Fibroblast of mammary gland (primary cell): ENCODE data around the gene MNAT1.

ENCODE experiments used
- DNase-seq: peaks from one replicate; pipeline ENCODE4 v3.0.0-alpha.2; 2010; ENCODE audit warnings: low read depth
- H3K4me3 ChIP-seq: 2 replicates; pipeline ENCODE4 v1.5.1; 2011; ENCODE audit warnings: low read depth, mild to moderate bottlenecking, low read length, moderate library complexity; ENCODE audit not compliant: control insufficient read depth
- CTCF ChIP-seq: conservative IDR thresholded peaks from 2 replicates; pipeline ENCODE4 v1.5.1; 2011; ENCODE audit warnings: low read depth, low read length, inconsistent platforms; ENCODE audit not compliant: control insufficient read depth, insufficient read depth

Gene MNAT1

DNA sequence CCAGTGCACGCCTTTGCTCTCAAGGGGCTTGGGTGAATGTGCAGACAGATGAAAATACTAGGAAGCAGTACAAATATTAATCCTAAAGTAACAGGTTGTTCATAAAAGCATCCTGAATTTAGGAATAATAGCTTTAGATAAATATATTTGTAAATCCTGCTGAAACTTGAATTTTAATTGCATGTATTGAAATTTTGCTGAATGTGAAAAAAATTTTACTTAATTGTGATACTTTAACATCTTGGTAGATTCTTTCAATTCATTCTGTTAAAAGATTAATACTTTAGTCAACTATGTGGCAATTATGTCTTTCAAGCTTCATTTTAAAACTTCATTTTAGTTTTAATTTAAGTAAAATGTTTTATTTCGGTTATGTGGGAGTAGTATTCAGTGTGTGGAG is 251.9 kb downstream of the MNAT1 start:
- no peak for TF ChIP-seq CTCF
- no peak overlapping the region for H3K4me3 ChIP-seq
- no peak for DNase-seq

- DNase-seq, result peak; percentile 81
Observed at GRCh38 chr14:60989599-60989998, 255.0 kb downstream of the MNAT1 start.

GRCh38 chr14:60998617-60999016 is 264.1 kb downstream of the MNAT1 start:
- TF ChIP-seq CTCF, result no peak
- H3K4me3 ChIP-seq, result no peak overlapping the region
- no peak for DNase-seq

More at GRCh38 chr14:60989599-60989998, 255.0 kb downstream of the MNAT1 start:
- no peak overlapping the region for H3K4me3 ChIP-seq
- TF ChIP-seq CTCF, result no peak

DNA sequence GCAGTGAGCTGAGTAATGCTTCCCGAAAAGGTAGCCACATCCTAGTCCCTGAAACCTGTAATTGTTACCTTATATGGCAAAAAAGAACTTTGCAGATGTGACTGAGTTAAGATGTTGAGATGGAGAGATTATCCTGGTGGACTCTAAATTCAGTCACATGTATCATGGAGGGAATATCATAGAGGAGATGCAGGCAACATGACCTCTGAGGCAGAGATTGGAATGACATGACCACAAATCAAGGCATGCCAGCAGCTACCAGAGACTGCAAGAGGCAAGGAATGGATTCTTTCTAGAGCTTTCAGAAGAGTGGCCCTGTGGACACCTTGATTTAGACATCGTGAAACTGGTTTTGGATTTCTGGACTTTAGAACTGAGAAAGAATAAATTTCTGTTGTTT is 265.0 kb downstream of the MNAT1 start:
- no peak for DNase-seq
- H3K4me3 ChIP-seq, result no peak overlapping the region
- no peak for TF ChIP-seq CTCF

DNA sequence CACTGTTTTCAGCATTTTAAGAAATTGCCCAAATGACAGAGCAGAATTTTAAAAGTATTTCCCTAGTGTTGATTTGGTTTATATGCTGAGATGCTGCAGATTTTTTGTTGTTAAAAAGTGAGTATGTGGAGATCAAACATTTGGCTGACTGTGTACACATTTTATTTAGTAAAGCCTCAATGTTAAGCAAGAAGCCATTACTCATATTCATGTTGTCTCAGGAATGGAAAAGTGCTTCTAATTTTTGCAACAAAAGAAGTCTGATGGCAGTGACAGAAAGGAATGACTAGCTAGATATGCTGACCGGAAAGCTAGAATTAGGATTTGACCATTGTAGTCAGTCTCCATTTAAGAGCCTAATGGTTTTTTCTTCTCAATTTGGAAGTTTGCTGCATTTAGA is 269.0 kb downstream of the MNAT1 start:
- TF ChIP-seq CTCF, result no peak
- H3K4me3 ChIP-seq, result no peak overlapping the region
- peak; percentile 41 for DNase-seq

- no peak for DNase-seq
- no peak overlapping the region for H3K4me3 ChIP-seq
Observed at GRCh38 chr14:61019537-61019936, 285.0 kb downstream of the MNAT1 start.

More at GRCh38 chr14:61019537-61019936, 285.0 kb downstream of the MNAT1 start:
- TF ChIP-seq CTCF, result no peak
